Astrocyte of the cerebellum (primary cell): ENCODE data around the gene LASP1.

Source experiments
- DNase-seq: peaks from one replicate; pipeline ENCODE4 v3.0.0-alpha.2; 2011; ENCODE audit warnings: low read depth
- H3K4me3 ChIP-seq: 2 replicates; pipeline ENCODE4 v1.5.1; 2011; ENCODE audit warnings: mild to moderate bottlenecking, low read depth, low read length, moderate library complexity
- CTCF ChIP-seq: IDR thresholded peaks from 2 replicates; pipeline ENCODE4 v1.5.1; 2012; ENCODE audit warnings: low read length, low read depth, moderate library complexity, mild to moderate bottlenecking; ENCODE audit errors: missing control alignments
- in situ Hi-C: cut with HindIII; loops from 2 replicates; pipeline ENCODE4 v1.10.0; 2017; ENCODE audit warnings: low sequenced_read_pairs

LASP1 gene

GRCh38 chr17:38898291-38898679, 28.4 kb downstream of the LASP1 start:
- H3K4me3 ChIP-seq: no peak overlapping the region
- no peak for TF ChIP-seq CTCF
- in situ Hi-C loops: no loop called here
- DNase-seq: no peak

GRCh38 chr17:38898812-38899348, 29.0 kb downstream of the LASP1 start:
- H3K4me3 ChIP-seq: no peak overlapping the region
- in situ Hi-C loops: no loop called here
- DNase-seq: no peak
- no peak for TF ChIP-seq CTCF

GRCh38 chr17:38899421-38899820, 29.6 kb downstream of the LASP1 start:
- H3K4me3 ChIP-seq: no peak overlapping the region
- in situ Hi-C loops: no loop called here
- DNase-seq: no peak
- no peak for TF ChIP-seq CTCF

- no peak overlapping the region for H3K4me3 ChIP-seq
- peak; percentile 77 for DNase-seq
- in situ Hi-C loops: no loop called here
- no peak for TF ChIP-seq CTCF
Observed at GRCh38 chr17:38900978-38901656, 31.3 kb downstream of the LASP1 start.

- no peak for TF ChIP-seq CTCF
- in situ Hi-C loops: no loop called here
- H3K4me3 ChIP-seq: no peak overlapping the region
- no peak for DNase-seq
Observed at GRCh38 chr17:38903404-38903803, 33.5 kb downstream of the LASP1 start.

- in situ Hi-C loops: no loop called here
- H3K4me3 ChIP-seq: no peak overlapping the region
- no peak for DNase-seq
- TF ChIP-seq CTCF: no peak
Observed at GRCh38 chr17:38904892-38905291, 35.0 kb downstream of the LASP1 start.
